ENCODE measurements around the gene SH3RF2. TPM values are rescaled to one million over a fixed set of nuclear protein-coding genes. Genes with fewer than 3 reads are reported as not detected.

Gene SH3RF2
- total and polyA plus RNA-seq, 2 donors (not counting 3 experiments of a cell fraction or from before 2014, with no cell fraction given): 0.54 to 0.84 TPM

DNA sequence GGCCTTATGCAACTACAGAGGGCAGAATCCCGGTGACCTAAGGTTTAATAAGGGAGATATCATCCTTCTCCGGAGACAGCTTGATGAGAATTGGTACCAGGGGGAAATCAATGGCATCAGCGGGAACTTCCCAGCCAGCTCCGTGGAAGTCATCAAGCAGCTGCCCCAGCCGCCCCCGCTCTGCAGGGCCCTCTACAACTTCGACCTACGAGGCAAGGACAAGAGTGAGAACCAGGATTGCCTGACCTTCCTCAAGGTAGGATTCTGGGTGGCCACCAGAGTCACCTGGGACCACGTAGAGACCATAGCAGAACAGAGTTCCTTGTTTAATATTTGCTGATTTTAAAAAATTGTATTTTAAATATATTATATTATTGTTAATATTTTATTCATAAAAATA lies 63.7 kb downstream of the SH3RF2 start:
- intact Hi-C loops (cut with micrococcal nuclease): no loop called here
- Histone ChIP-seq H3K4me2 (ENCODE audit: insufficient read depth, low read length) (no peak overlapping the region), H3K9me1 (replicated peaks; ENCODE audit: control insufficient read depth, extremely low read depth, insufficient read depth, low read length) (no peaks in the 10 kb centered on the region), H3K27me3 (ENCODE audit: control insufficient read depth in 2 of 2, insufficient read depth in 2 of 2, low read length in 2 of 2) (no peaks in the 10 kb centered on the region), H3K79me2 (ENCODE audit: control insufficient read depth, insufficient read depth, low read length) (no peaks in the 10 kb centered on the region), H3K9me3 (replicated peaks; ENCODE audit: control insufficient read depth, insufficient read depth, low read length) (no peaks in the 10 kb centered on the region), H3K9ac (replicated peaks; ENCODE audit: extremely low read depth, insufficient read depth, low read length) (no peak overlapping the region), H3K27ac (ENCODE audit: insufficient read depth, low read depth, low read length) (no peak overlapping the region), H2AFZ (ENCODE audit: low read depth, low read length) (no peak overlapping the region), H4K20me1 (replicated peaks; ENCODE audit: control insufficient read depth, extremely low read depth, insufficient read depth, low read length) (no peaks in the 10 kb centered on the region), H3K4me3 (replicated peaks in 1 of 3; ENCODE audit: insufficient read depth in 1 of 3, low read depth in 1 of 3, low read length in 3 of 3) (no peak overlapping the region), H3K36me3 (ENCODE audit: control insufficient read depth in 2 of 2, extremely low read depth in 1 of 2, insufficient read depth in 2 of 2, low read length in 2 of 2) (no peaks in the 10 kb centered on the region), H3K4me1 (ENCODE audit: control insufficient read depth, extremely low read depth, insufficient read depth, low read length) (no peaks in the 10 kb centered on the region)
- ChIA-PET POLR2A (no interaction called here), CTCF (no interaction called here)
- FAIRE-seq (no peak), DNase-seq (ENCODE audit: low read depth, low spot score) (no peak)
- dilution Hi-C loops (cut with MboI; ENCODE audit: extremely low pct_ligation_motif_present, low sequenced_read_pairs): no loop called here
- TF ChIP-seq, protein P1, sequence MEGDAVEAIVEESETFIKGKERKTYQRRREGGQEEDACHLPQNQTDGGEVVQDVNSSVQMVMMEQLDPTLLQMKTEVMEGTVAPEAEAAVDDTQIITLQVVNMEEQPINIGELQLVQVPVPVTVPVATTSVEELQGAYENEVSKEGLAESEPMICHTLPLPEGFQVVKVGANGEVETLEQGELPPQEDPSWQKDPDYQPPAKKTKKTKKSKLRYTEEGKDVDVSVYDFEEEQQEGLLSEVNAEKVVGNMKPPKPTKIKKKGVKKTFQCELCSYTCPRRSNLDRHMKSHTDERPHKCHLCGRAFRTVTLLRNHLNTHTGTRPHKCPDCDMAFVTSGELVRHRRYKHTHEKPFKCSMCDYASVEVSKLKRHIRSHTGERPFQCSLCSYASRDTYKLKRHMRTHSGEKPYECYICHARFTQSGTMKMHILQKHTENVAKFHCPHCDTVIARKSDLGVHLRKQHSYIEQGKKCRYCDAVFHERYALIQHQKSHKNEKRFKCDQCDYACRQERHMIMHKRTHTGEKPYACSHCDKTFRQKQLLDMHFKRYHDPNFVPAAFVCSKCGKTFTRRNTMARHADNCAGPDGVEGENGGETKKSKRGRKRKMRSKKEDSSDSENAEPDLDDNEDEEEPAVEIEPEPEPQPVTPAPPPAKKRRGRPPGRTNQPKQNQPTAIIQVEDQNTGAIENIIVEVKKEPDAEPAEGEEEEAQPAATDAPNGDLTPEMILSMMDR (IDR thresholded peaks at IDR 0.05; ENCODE audit: extremely low read depth in 1 of 2, insufficient read depth in 1 of 2, low read depth in 1 of 2, low read length in 2 of 2): no peak
- TF ChIP-seq, protein P2, sequence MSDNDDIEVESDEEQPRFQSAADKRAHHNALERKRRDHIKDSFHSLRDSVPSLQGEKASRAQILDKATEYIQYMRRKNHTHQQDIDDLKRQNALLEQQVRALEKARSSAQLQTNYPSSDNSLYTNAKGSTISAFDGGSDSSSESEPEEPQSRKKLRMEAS (IDR thresholded peaks at IDR 0.05; ENCODE audit: insufficient read depth, insufficient read length): no peak
- TF ChIP-seq FOS (IDR thresholded peaks at IDR 0.05; ENCODE audit: borderline replicate concordance, insufficient read depth, low read length) (no peak), EZH2 (IDR thresholded peaks at IDR 0.05; ENCODE audit: borderline replicate concordance, low read depth, low read length, severe bottlenecking) (no peak), POLR2AphosphoS5 (IDR thresholded peaks at IDR 0.05; ENCODE audit: insufficient read depth, low read depth, low read length) (no peak)
- BruUV-seq (replicated peaks): no TSS peak
